Right cardiac atrium (tissue), 5 donors: ENCODE results near the gene HLA-DQB2. TPM values are rescaled to one million over a fixed set of nuclear protein-coding genes. Genes with fewer than 3 reads are reported as not detected.
"Not testable (repeated sequence)": the region's sequence is repeated elsewhere in the genome, so short reads cannot be mapped to it uniquely, and the experiment has no call there.

Experiments used
- ATAC-seq, 2 donors: fragments of 200-7000 bp; cut with Tn5 transposase; one replicate each; pipeline versions ENCODE4 v1.8.0 to v1.9.1; 2020; ENCODE audit warnings: moderate library complexity in 2 of 2, mild to moderate bottlenecking in 1 of 2
- DNase-seq, 3 donors: peaks; one replicate each; pipeline ENCODE4 v3.0.0-alpha.2; 2020
- H3K27ac ChIP-seq: one replicate; pipeline ENCODE4 v1.5.1; 2013; ENCODE audit warnings: mild to moderate bottlenecking, low read length, control low read depth, moderate library complexity
- H3K27me3 ChIP-seq: one replicate; pipeline ENCODE4 v1.6.1; 2013; ENCODE audit not compliant: control insufficient read depth, insufficient read depth
- H3K4me1 ChIP-seq: one replicate; pipeline ENCODE4 v1.6.1; 2013; ENCODE audit warnings: low read length; ENCODE audit not compliant: control insufficient read depth, insufficient read depth
- H3K4me3 ChIP-seq: one replicate; pipeline ENCODE4 v1.5.1; 2013; ENCODE audit warnings: low read length, control low read depth
- H3K9me3 ChIP-seq: one replicate; pipeline ENCODE4 v1.6.1; 2013; ENCODE audit warnings: low read length; ENCODE audit not compliant: control insufficient read depth
- WGBS: extraction: QIAGEN DNeasy Blood & Tissue Kit; methylation state at CpG from one replicate; pipeline ENCODE4 v1.1.7; 2013; 5-methylcytosine and 5-hydroxymethylcytosine counted together
- intact Hi-C, 4 donors: fragments of 100-400 bp; cut with DNase I; formaldehyde crosslinking; loops; one replicate each; pipeline versions ENCODE4 v1.11.0 to v1.14.0; 2022 to 2023
- polyA plus RNA-seq: library from polyadenylated mRNA; stranded (reverse); fragments of 200-250 nt; gene quantifications from one replicate; pipeline ENCODE4 v1.2.3, GENCODE V29; 2013
- total RNA-seq, 4 donors: library from RNA; stranded (reverse); fragmentation: NEBNext Ultra II Directional; extraction: Animal tissue kit (Norgen Biotek cat#: 25700); gene quantifications; one replicate each; pipeline ENCODE4 v1.2.1, GENCODE V29; 2021
- donor health status: healthy with polysubstance abuse.
- donor health status: DM: no; HTN: yes; CAD: no.
- donor health status: DM: no; HTN: no; CAD: no.
- donor health status: DM: no; HTN: yes; CAD: no; lungs with severe emphysema.
- donor health status: DM: yes; HTN: yes; CAD: no.

The HLA-DQB2 gene
- total and polyA plus RNA-seq, 5 donors = 0.58 to 2.2 TPM; not detected in 3

- intact Hi-C loops = no loop called here
- peak; percentile 77 to 78 for ATAC-seq
- H3K27ac ChIP-seq = no peak overlapping the region
- DNase-seq = no peak
- H3K4me1 ChIP-seq = no peaks in the 10 kb centered on the region
- H3K4me3 ChIP-seq = no peak overlapping the region
- 40% methylated on average over 5 of the region's 5 CpGs for WGBS
- H3K9me3 ChIP-seq = no peaks in the 10 kb centered on the region
- H3K27me3 ChIP-seq = no peaks in the 10 kb centered on the region
These were observed 22.6 kb upstream of the HLA-DQB2 start for GRCh38 chr6:32785781-32786533.

GRCh38 chr6:32782923-32783322 lies 19.6 kb upstream of the HLA-DQB2 start:
- intact Hi-C loops, DNase-seq, ATAC-seq, H3K27me3 ChIP-seq, H3K27ac ChIP-seq, H3K9me3 ChIP-seq, H3K4me1 ChIP-seq, H3K4me3 ChIP-seq: not testable (repeated sequence)

- Histone ChIP-seq H3K4me3 (no peak overlapping the region), H3K4me1 (no peaks in the 10 kb centered on the region), H3K27ac (no peak overlapping the region), H3K27me3 (no peaks in the 10 kb centered on the region), H3K9me3 (no peaks in the 10 kb centered on the region)
- intact Hi-C loops = no loop called here
- ATAC-seq (no peak), DNase-seq (no peak)
These were observed 15.7 kb upstream of the HLA-DQB2 start for GRCh38 chr6:32779036-32779435.

GRCh38 chr6:32775071-32775470 lies 11.7 kb upstream of the HLA-DQB2 start:
- no peak overlapping the region for H3K4me3 ChIP-seq
- no peaks in the 10 kb centered on the region for H3K27me3 ChIP-seq
- WGBS = 14% methylated on average over 1 of the region's 1 CpG
- H3K9me3 ChIP-seq = no peaks in the 10 kb centered on the region
- intact Hi-C loops = no loop called here
- ATAC-seq = no peak
- DNase-seq = no peak
- H3K4me1 ChIP-seq = no peaks in the 10 kb centered on the region
- no peak overlapping the region for H3K27ac ChIP-seq

- ATAC-seq (no peak), DNase-seq (no peak)
- no peak overlapping the region for H3K27ac ChIP-seq
- H3K4me3 ChIP-seq = no peak overlapping the region
- H3K9me3 ChIP-seq = no peaks in the 10 kb centered on the region
- intact Hi-C loops = no loop called here
- 60% methylated on average over 1 of the region's 1 CpG for WGBS
- H3K27me3 ChIP-seq = no peaks in the 10 kb centered on the region
- no peaks in the 10 kb centered on the region for H3K4me1 ChIP-seq
These were observed 11.1 kb upstream of the HLA-DQB2 start for GRCh38 chr6:32774426-32774825.

GRCh38 chr6:32772656-32773055 lies 9.3 kb upstream of the HLA-DQB2 start:
- ATAC-seq (no peak), DNase-seq (no peak)
- Histone ChIP-seq H3K4me1 (no peaks in the 10 kb centered on the region), H3K27me3 (no peaks in the 10 kb centered on the region), H3K4me3 (no peak overlapping the region), H3K27ac (no peak overlapping the region), H3K9me3 (no peaks in the 10 kb centered on the region)
- intact Hi-C loops = no loop called here
- WGBS = 35% methylated on average over 1 of the region's 1 CpG

- ATAC-seq = no peak
- no peak overlapping the region for H3K4me3 ChIP-seq
- no peaks in the 10 kb centered on the region for H3K9me3 ChIP-seq
- H3K27ac ChIP-seq = no peak overlapping the region
- no peaks in the 10 kb centered on the region for H3K4me1 ChIP-seq
- DNase-seq = no peak
- intact Hi-C loops = no loop called here
- no peaks in the 10 kb centered on the region for H3K27me3 ChIP-seq
- WGBS = 31% methylated on average over 1 of the region's 1 CpG
These were observed 716 bp upstream of the HLA-DQB2 start for GRCh38 chr6:32764048-32764447.

- Histone ChIP-seq H3K4me3 (no peak overlapping the region), H3K27me3 (no peaks in the 10 kb centered on the region), H3K4me1 (no peaks in the 10 kb centered on the region), H3K9me3 (no peaks in the 10 kb centered on the region), H3K27ac (no peak overlapping the region)
- intact Hi-C loops = no loop called here
- WGBS = 45% methylated on average over 40 of the region's 40 CpGs
- no peak for ATAC-seq
- DNase-seq = peak in 1 of 3 donors; percentile 53
These were observed 1.8 kb downstream of the HLA-DQB2 start for GRCh38 chr6:32761548-32761947.

GRCh38 chr6:32761072-32761471 lies 2.3 kb downstream of the HLA-DQB2 start:
- WGBS = 83% methylated on average over 16 of the region's 16 CpGs
- Histone ChIP-seq H3K27me3 (no peaks in the 10 kb centered on the region), H3K4me1 (no peaks in the 10 kb centered on the region), H3K4me3 (no peak overlapping the region), H3K27ac (no peak overlapping the region), H3K9me3 (no peaks in the 10 kb centered on the region)
- ATAC-seq = peak in 1 of 2 donors; percentile 50
- intact Hi-C loops = no loop called here
- no peak for DNase-seq

GRCh38 chr6:32759669-32760068 lies 3.7 kb downstream of the HLA-DQB2 start:
- Histone ChIP-seq H3K27ac (no peak overlapping the region), H3K27me3 (no peaks in the 10 kb centered on the region), H3K9me3 (no peaks in the 10 kb centered on the region), H3K4me1 (no peaks in the 10 kb centered on the region), H3K4me3 (no peak overlapping the region)
- intact Hi-C loops = no loop called here
- ATAC-seq = no peak
- DNase-seq = no peak
- 81% methylated on average over 1 of the region's 1 CpG for WGBS

GRCh38 chr6:32752580-32752979 lies 10.8 kb downstream of the HLA-DQB2 start:
- intact Hi-C loops = no loop called here
- H3K27me3 ChIP-seq = no peaks in the 10 kb centered on the region
- H3K27ac ChIP-seq = no peak overlapping the region
- 32% methylated on average over 8 of the region's 8 CpGs for WGBS
- DNase-seq (no peak), ATAC-seq (no peak)
- H3K4me1 ChIP-seq = no peaks in the 10 kb centered on the region
- no peaks in the 10 kb centered on the region for H3K9me3 ChIP-seq
- H3K4me3 ChIP-seq = no peak overlapping the region

GRCh38 chr6:32745649-32746048 lies 17.7 kb downstream of the HLA-DQB2 start:
- intact Hi-C loops = loop anchor here in 1 of 4 donors (5.0 kb wide), 1 partner anchor 103 kb away; no protein-coding TSS in a partner anchor
- ATAC-seq, H3K4me3 ChIP-seq, DNase-seq, H3K4me1 ChIP-seq, H3K27me3 ChIP-seq, H3K9me3 ChIP-seq, H3K27ac ChIP-seq: not testable (repeated sequence)
- 49% methylated on average over 1 of the region's 1 CpG for WGBS
